Measurements from ENCODE around the gene GLT8D1. TPM values are rescaled to one million over a fixed set of nuclear protein-coding genes. Genes with fewer than 3 reads are reported as not detected.
"Not testable (repeated sequence)": the region's sequence is repeated elsewhere in the genome, so short reads cannot be mapped to it uniquely, and the experiment has no call there.

Gene GLT8D1
- total RNA-seq, 2 experiments from 2014 or later: 34.0 to 35.6 TPM

GRCh38 chr3:52678265-52679198 lies 27.1 kb downstream of the GLT8D1 start:
- ChIA-PET POLR2A (interaction anchor here (0.5 to 1.2 kb wide), 3 partner anchors 8 to 308 kb away, joined by 3 read pairs; partner anchors contain the start of genes GLT8D1 and SPCS1), CTCF (ENCODE audit: unreplicated experiment) (no interaction called here)
- BruUV-seq (replicated peaks): no TSS peak
- intact Hi-C loops (cut with micrococcal nuclease; ENCODE audit: unreplicated experiment): no loop called here
- no peak for DNase-seq (ENCODE audit: low spot score)
- Histone ChIP-seq H3K4me2 (ENCODE audit: low read length) (no peak overlapping the region), H3K79me2 (ENCODE audit: insufficient read depth, low read depth, low read length) (peaks cover 41% of the 10 kb centered on the region), H3K9me2 (ENCODE audit: insufficient read depth, low read length) (no peaks in the 10 kb centered on the region), H3K4me1 (ENCODE audit: insufficient read depth, low read length, poor library complexity, severe bottlenecking) (peaks cover 10% of the 10 kb centered on the region), H3K4me3 (ENCODE audit: low read depth, low read length, poor library complexity, severe bottlenecking) (no peak overlapping the region), H3K9me3 (ENCODE audit: low read length) (no peaks in the 10 kb centered on the region), H3K36me3 (ENCODE audit: insufficient read depth, low read length) (peaks cover 80% of the 10 kb centered on the region), H2AFZ (ENCODE audit: low read length) (no peak overlapping the region), H4K20me1 (ENCODE audit: insufficient read depth, low read length) (peaks cover 15% of the 10 kb centered on the region; the same call in 1 of the 2 replicates), H3K27ac (ENCODE audit: low read depth, low read length, poor library complexity, severe bottlenecking) (no peak overlapping the region)
- TF ChIP-seq EZH2phosphoT487 (IDR thresholded peaks at IDR 0.05; ENCODE audit: borderline replicate concordance, low read depth, low read length) (no peak), CTCF (conservative IDR thresholded peaks at IDR 0.05; ENCODE audit: low read length) (no peak)

- H2AFZ ChIP-seq (ENCODE audit: low read length); CTCF ChIA-PET (ENCODE audit: unreplicated experiment); DNase-seq (ENCODE audit: low spot score); POLR2A ChIA-PET; H4K20me1 ChIP-seq (ENCODE audit: insufficient read depth, low read length); H3K4me3 ChIP-seq (ENCODE audit: low read depth, low read length, poor library complexity, severe bottlenecking); H3K4me2 ChIP-seq (ENCODE audit: low read length); H3K4me1 ChIP-seq (ENCODE audit: insufficient read depth, low read length, poor library complexity, severe bottlenecking); H3K9me2 ChIP-seq (ENCODE audit: insufficient read depth, low read length); intact Hi-C loops (cut with micrococcal nuclease; ENCODE audit: unreplicated experiment); H3K9me3 ChIP-seq (ENCODE audit: low read length); H3K27ac ChIP-seq (ENCODE audit: low read depth, low read length, poor library complexity, severe bottlenecking); BruUV-seq (replicated peaks): not testable (repeated sequence)
- Histone ChIP-seq H3K36me3 (ENCODE audit: insufficient read depth, low read length) (peaks cover 87% of the 10 kb centered on the region), H3K79me2 (ENCODE audit: insufficient read depth, low read depth, low read length) (peaks cover 20% of the 10 kb centered on the region)
Measured at GRCh38 chr3:52676201-52676600, 29.4 kb downstream of the GLT8D1 start.

GRCh38 chr3:52671676-52672075 lies 33.9 kb downstream of the GLT8D1 start:
- 0 out of 2 replicates have a peak, but pooled peaks cover 6% of the 10 kb centered on the region for H4K20me1 ChIP-seq (ENCODE audit: insufficient read depth, low read length)
- H2AFZ ChIP-seq (ENCODE audit: low read length): no peak overlapping the region
- TF ChIP-seq EZH2phosphoT487 (IDR thresholded peaks at IDR 0.05; ENCODE audit: borderline replicate concordance, low read depth, low read length): no peak
- peaks cover 84% of the 10 kb centered on the region for H3K36me3 ChIP-seq (ENCODE audit: insufficient read depth, low read length)
- no peaks in the 10 kb centered on the region for H3K9me3 ChIP-seq (ENCODE audit: low read length)
- H3K4me3 ChIP-seq (ENCODE audit: low read depth, low read length, poor library complexity, severe bottlenecking): no peak overlapping the region
- H3K79me2 ChIP-seq (ENCODE audit: insufficient read depth, low read depth, low read length): peaks cover 19% of the 10 kb centered on the region; the same call in 1 of the 2 replicates
- no peak for DNase-seq (ENCODE audit: low spot score)
- ChIA-PET POLR2A (no interaction called here), CTCF (ENCODE audit: unreplicated experiment) (no interaction called here)
- intact Hi-C loops (cut with micrococcal nuclease; ENCODE audit: unreplicated experiment): no loop called here
- H3K9me2 ChIP-seq (ENCODE audit: insufficient read depth, low read length): no peaks in the 10 kb centered on the region
- H3K4me2 ChIP-seq (ENCODE audit: low read length): no peak overlapping the region
- BruUV-seq (replicated peaks): no TSS peak
- H3K4me1 ChIP-seq (ENCODE audit: insufficient read depth, low read length, poor library complexity, severe bottlenecking): no peaks in the 10 kb centered on the region
- H3K27ac ChIP-seq (ENCODE audit: low read depth, low read length, poor library complexity, severe bottlenecking): no peak overlapping the region
